ENCODE measurements around the gene IGF2BP2.

DNA sequence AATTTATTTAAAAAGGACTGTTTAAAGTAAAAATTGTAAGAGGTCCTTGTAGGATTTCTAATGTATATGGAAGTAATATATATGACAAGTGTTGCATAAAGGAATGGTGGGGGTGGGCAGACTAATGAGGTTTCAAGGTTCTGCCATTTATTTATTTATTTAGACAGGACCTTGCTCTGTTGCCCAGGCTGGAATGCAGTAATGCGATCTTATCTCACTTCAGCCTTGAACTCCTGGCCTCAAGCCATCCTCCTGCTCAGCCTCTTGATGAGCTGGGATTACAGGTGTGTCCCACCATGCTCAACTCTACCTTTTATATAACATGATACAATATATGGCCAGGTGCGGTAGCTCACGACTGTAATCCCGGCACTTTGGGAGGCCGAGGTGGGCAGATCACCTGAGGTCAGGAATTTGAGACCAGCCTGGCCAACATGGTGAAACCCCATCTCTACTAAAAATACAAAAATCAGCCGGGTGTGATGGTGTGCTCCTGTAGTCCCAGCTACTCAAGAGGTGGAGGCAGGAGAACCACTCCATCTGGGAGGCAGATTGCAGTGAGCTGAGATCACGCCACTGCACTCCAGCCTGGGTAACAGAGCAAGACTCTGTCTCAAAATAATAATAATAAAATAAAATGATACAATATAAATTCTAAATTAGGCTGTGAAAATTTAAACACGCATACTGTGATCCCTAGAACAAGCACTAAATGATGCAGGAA is 33.8 kb upstream of the IGF2BP2 start:
- TF ChIP-seq, protein P1, sequence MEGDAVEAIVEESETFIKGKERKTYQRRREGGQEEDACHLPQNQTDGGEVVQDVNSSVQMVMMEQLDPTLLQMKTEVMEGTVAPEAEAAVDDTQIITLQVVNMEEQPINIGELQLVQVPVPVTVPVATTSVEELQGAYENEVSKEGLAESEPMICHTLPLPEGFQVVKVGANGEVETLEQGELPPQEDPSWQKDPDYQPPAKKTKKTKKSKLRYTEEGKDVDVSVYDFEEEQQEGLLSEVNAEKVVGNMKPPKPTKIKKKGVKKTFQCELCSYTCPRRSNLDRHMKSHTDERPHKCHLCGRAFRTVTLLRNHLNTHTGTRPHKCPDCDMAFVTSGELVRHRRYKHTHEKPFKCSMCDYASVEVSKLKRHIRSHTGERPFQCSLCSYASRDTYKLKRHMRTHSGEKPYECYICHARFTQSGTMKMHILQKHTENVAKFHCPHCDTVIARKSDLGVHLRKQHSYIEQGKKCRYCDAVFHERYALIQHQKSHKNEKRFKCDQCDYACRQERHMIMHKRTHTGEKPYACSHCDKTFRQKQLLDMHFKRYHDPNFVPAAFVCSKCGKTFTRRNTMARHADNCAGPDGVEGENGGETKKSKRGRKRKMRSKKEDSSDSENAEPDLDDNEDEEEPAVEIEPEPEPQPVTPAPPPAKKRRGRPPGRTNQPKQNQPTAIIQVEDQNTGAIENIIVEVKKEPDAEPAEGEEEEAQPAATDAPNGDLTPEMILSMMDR (IDR thresholded peaks at IDR 0.05): no peak
- TF ChIP-seq FOXJ3 (CRISPR knock-in tag; IDR thresholded peaks at IDR 0.05; ENCODE audit: borderline replicate concordance) (no peak), RELA (CRISPR knock-in tag; IDR thresholded peaks at IDR 0.05; ENCODE audit: borderline replicate concordance) (no peak), ATF1 (CRISPR knock-in tag; IDR thresholded peaks at IDR 0.05) (no peak), NFYB (CRISPR knock-in tag; conservative IDR thresholded peaks at IDR 0.05; ENCODE audit: low read depth) (no peak), SP1 (CRISPR knock-in tag; conservative IDR thresholded peaks at IDR 0.05) (no peak), MYBL2 (CRISPR knock-in tag; IDR thresholded peaks at IDR 0.05) (no peak)
- TF ChIP-seq, protein P2, sequence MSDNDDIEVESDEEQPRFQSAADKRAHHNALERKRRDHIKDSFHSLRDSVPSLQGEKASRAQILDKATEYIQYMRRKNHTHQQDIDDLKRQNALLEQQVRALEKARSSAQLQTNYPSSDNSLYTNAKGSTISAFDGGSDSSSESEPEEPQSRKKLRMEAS (CRISPR knock-in tag; IDR thresholded peaks at IDR 0.05): no peak
- TF ChIP-seq, protein P3, sequence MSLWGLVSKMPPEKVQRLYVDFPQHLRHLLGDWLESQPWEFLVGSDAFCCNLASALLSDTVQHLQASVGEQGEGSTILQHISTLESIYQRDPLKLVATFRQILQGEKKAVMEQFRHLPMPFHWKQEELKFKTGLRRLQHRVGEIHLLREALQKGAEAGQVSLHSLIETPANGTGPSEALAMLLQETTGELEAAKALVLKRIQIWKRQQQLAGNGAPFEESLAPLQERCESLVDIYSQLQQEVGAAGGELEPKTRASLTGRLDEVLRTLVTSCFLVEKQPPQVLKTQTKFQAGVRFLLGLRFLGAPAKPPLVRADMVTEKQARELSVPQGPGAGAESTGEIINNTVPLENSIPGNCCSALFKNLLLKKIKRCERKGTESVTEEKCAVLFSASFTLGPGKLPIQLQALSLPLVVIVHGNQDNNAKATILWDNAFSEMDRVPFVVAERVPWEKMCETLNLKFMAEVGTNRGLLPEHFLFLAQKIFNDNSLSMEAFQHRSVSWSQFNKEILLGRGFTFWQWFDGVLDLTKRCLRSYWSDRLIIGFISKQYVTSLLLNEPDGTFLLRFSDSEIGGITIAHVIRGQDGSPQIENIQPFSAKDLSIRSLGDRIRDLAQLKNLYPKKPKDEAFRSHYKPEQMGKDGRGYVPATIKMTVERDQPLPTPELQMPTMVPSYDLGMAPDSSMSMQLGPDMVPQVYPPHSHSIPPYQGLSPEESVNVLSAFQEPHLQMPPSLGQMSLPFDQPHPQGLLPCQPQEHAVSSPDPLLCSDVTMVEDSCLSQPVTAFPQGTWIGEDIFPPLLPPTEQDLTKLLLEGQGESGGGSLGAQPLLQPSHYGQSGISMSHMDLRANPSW (CRISPR knock-in tag; conservative IDR thresholded peaks at IDR 0.05; ENCODE audit: low read depth): no peak
- TF ChIP-seq, protein P4, sequence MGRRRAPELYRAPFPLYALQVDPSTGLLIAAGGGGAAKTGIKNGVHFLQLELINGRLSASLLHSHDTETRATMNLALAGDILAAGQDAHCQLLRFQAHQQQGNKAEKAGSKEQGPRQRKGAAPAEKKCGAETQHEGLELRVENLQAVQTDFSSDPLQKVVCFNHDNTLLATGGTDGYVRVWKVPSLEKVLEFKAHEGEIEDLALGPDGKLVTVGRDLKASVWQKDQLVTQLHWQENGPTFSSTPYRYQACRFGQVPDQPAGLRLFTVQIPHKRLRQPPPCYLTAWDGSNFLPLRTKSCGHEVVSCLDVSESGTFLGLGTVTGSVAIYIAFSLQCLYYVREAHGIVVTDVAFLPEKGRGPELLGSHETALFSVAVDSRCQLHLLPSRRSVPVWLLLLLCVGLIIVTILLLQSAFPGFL (CRISPR knock-in tag; IDR thresholded peaks at IDR 0.05; ENCODE audit: borderline replicate concordance): no peak
- TF ChIP-seq, protein P5, sequence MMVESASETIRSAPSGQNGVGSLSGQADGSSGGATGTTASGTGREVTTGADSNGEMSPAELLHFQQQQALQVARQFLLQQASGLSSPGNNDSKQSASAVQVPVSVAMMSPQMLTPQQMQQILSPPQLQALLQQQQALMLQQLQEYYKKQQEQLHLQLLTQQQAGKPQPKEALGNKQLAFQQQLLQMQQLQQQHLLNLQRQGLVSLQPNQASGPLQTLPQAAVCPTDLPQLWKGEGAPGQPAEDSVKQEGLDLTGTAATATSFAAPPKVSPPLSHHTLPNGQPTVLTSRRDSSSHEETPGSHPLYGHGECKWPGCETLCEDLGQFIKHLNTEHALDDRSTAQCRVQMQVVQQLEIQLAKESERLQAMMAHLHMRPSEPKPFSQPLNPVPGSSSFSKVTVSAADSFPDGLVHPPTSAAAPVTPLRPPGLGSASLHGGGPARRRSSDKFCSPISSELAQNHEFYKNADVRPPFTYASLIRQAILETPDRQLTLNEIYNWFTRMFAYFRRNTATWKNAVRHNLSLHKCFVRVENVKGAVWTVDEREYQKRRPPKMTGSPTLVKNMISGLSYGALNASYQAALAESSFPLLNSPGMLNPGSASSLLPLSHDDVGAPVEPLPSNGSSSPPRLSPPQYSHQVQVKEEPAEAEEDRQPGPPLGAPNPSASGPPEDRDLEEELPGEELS (CRISPR knock-in tag; IDR thresholded peaks at IDR 0.05): no peak
- TF ChIP-seq, protein P6, sequence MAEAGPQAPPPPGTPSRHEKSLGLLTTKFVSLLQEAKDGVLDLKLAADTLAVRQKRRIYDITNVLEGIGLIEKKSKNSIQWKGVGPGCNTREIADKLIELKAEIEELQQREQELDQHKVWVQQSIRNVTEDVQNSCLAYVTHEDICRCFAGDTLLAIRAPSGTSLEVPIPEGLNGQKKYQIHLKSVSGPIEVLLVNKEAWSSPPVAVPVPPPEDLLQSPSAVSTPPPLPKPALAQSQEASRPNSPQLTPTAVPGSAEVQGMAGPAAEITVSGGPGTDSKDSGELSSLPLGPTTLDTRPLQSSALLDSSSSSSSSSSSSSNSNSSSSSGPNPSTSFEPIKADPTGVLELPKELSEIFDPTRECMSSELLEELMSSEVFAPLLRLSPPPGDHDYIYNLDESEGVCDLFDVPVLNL (CRISPR knock-in tag; IDR thresholded peaks at IDR 0.05; ENCODE audit: borderline replicate concordance, low read depth): no peak
- TF ChIP-seq, protein P7, sequence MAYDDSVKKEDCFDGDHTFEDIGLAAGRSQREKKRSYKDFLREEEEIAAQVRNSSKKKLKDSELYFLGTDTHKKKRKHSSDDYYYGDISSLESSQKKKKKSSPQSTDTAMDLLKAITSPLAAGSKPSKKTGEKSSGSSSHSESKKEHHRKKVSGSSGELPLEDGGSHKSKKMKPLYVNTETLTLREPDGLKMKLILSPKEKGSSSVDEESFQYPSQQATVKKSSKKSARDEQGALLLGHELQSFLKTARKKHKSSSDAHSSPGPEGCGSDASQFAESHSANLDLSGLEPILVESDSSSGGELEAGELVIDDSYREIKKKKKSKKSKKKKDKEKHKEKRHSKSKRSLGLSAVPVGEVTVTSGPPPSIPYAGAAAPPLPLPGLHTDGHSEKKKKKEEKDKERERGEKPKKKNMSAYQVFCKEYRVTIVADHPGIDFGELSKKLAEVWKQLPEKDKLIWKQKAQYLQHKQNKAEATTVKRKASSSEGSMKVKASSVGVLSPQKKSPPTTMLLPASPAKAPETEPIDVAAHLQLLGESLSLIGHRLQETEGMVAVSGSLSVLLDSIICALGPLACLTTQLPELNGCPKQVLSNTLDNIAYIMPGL (CRISPR knock-in tag; IDR thresholded peaks at IDR 0.05): no peak

Data from WTC11 (cell line).